Activated CD8-positive, alpha-beta memory T cell treated with anti-CD3 and anti-CD28 coated beads, Interleukin-2, amount 50 U/mL, for 1 hour (primary cell): ENCODE data around the gene SLC5A5.
A peak's percentile ranks its signal among the peaks of the same experiment; 100 is the strongest.
"Not testable (repeated sequence)": the region's sequence is repeated elsewhere in the genome, so short reads cannot be mapped to it uniquely, and the experiment has no call there.

Experiments
- DNase-seq: peaks from one replicate; pipeline ENCODE4 v3.0.0-alpha.2; 2020; ENCODE audit errors: extremely low read depth

Gene SLC5A5

DNA sequence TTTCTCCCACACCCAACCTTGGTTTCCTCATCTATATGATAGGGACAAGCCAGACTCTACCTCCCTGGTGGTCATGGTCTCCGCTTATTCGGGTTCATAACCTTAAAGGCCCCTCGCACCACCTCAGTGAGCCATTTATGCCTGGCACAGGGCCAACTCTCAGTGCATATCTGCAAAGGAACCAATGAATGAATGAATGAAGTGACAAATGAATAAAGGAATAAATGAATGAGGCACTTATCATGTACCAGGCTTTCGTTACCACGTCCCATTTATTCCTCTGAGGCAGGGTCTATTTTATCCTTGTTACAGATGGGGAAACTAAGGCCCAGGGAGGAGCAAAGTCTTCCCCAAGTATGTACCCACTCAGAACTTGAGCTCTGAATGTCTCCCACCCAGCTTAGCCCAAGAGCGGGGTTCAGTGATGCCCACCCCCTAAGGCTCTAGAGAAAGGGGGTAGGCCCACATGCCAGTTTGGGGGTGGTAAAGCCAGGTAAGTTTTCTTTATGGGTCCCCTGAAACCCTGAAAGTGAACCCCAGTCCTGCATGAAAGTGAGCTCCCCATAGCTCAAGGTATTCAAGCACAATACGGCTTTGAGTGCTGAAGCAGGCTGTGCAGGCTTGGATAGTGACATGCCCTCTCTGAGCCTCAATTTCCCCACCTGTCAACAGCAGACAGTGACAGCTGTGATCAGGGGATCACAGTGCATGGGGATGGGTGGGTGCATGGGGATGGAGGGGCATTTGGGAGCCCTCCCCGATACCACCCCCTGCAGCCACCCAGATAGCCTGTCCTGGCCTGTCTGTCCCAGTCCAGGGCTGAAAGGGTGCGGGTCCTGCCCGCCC is 490 bp upstream of the SLC5A5 start:
- DNase-seq = no peak

GRCh38 chr19:17872251-17873001 is 681 bp downstream of the SLC5A5 start:
- DNase-seq = no peak

- peak; percentile 26 for DNase-seq
Observed at GRCh38 chr19:17873786-17874757, 2.3 kb downstream of the SLC5A5 start.

DNA sequence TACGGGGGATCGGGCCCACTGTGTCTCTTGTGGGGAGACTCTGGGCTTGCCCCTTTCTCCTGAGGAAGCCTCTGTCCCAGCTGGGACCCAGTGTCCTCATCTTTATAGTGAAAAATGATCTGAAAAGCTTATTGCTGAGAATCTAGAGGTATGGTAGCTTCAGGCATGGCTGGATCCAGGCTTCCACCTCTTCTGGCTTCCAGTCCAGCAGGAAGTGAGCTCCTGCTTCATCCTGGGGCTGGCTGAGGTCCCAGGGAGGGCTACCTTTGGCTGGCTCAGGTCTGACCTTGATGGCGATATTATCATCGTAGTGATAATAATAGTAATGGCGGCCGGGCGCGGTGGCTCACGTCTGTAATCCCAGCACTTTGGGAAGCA is 3.0 kb downstream of the SLC5A5 start:
- no peak for DNase-seq

DNA sequence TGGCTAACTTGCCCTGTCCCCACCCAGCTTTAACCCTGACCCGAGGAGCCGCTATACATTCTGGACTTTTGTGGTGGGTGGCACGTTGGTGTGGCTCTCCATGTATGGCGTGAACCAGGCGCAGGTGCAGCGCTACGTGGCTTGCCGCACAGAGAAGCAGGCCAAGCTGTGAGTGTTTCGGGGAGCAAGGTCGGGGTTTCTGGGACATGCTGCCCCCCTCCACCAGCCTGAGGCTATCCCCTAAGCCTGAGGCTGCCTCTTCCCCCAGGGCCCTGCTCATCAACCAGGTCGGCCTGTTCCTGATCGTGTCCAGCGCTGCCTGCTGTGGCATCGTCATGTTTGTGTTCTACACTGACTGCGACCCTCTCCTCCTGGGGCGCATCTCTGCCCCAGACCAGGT is 6.0 kb downstream of the SLC5A5 start:
- no peak for DNase-seq

DNA sequence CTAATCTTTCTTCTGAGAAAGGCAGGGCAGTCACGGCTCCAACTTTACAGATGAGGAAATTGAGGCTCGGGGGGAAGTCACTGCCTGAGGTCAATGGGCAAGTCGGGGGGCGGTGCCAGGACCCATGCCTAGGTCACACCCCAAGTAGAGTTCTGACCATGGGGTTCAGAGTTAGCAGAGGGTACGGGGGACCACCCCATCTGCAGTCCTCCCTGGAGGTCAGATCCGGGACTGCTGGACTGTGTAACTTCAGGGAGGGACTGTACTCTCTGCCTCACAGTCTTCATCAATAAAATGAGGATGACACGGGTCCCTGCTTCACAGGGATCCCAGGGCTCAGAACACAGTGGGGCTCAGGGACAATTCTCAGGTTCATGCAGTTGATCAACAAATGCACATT is 7.7 kb downstream of the SLC5A5 start:
- DNase-seq = no peak

DNA sequence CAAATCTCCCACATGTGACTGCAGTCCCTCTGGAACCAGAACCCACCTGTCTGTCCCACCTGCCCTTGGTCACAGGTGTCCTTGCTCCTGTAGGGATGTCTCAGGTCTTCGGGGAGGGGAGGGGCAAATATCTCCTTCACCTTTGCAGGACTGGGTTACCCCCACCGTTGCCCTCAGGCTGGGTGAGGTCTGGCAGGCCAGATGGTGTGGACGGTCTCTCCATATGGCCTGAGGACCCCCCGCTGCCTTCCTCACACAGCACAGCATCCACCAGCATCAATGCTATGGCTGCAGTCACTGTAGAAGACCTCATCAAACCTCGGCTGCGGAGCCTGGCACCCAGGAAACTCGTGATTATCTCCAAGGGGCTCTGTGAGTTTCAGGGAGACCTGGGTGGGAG is 10.0 kb downstream of the SLC5A5 start:
- DNase-seq = no peak

DNA sequence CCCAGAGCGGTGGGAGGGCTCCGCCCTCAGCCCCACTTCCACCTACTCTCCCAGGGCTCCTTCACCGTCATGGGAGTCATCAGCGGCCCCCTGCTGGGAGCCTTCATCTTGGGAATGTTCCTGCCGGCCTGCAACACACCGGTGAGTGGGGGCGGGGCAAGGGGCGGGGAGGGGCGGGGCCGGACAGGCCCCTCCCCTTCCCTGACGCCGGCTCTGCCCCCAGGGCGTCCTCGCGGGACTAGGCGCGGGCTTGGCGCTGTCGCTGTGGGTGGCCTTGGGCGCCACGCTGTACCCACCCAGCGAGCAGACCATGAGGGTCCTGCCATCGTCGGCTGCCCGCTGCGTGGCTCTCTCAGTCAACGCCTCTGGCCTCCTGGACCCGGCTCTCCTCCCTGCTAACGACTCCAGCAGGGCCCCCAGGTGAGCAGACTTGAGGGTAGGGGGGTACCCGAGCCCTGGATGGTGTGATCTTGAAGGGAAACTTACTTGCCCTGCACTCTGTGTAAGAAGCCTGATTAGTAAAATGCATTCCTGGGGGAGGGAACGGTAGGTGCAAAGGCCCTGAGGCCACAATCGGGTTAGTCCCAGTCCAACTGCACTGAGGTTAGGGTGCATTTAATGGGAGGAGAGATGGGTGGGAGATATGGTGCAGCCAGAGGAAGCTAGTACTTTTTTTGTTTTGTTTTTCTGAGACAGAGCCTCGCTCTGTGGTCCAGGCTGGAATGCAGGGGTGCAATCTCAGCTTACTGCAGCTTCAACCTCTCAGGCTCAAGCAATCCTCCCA is 12.1 kb downstream of the SLC5A5 start:
- DNase-seq = no peak

- no peak for DNase-seq
Observed at GRCh38 chr19:17886515-17886914, 14.8 kb downstream of the SLC5A5 start.

- DNase-seq = not testable (repeated sequence)
Observed at GRCh38 chr19:17887221-17887620, 15.5 kb downstream of the SLC5A5 start.

- no peak for DNase-seq
Observed at GRCh38 chr19:17888260-17888659, 16.5 kb downstream of the SLC5A5 start.

DNA sequence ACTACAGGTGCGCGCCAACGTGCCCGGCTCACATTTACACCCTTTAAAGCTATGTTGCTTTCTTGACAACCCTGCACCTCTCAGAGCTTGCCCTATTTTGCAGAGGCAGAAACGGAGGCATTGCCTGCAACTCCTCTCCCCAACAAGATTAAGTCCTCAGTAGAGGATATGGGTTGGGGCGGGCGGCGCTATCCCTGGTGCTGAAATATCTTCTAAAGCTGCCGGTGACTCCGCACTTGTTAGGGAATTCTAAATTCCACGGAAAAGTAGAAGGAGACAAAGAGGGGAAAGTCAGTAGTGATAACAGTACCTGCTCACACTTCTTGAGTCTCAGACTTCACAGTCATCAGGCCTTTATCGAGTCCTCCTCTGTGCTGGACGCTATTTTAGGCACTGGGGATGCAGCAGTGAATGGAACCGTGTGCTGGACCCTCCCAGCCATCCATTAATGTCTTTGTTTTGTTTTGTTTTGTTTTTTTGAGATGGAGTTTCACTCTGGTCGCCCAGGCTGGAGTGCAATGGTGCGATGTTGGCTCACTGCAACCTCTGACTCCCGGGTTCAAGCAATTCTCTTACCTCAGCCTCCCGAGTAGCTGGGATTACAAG is 18.0 kb downstream of the SLC5A5 start:
- no peak for DNase-seq

- DNase-seq = no peak
Observed at GRCh38 chr19:17893766-17894165, 22.0 kb downstream of the SLC5A5 start.

DNA sequence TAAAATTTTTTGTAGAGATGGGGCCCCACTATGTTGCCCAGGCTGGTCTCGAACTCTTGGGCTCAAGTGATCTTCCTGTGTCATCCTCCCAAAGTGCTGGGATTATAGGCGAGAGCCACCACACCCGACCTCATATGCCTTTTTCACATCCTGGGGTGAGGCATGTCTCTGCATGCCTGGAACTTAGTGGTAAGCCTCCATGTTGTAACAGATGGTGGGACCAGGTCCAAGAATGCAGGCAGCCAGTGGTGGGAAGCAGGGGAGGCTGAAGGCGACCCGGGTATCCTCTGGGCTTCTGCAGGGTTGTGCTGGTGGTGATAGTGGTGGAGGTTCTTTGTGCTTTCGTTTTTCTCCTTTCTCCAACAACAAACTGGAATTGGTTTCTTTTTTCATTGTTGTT is 31.0 kb downstream of the SLC5A5 start:
- no peak for DNase-seq

GRCh38 chr19:17908244-17908643 is 36.5 kb downstream of the SLC5A5 start:
- no peak for DNase-seq

GRCh38 chr19:17909003-17909732 is 37.4 kb downstream of the SLC5A5 start:
- DNase-seq = no peak

DNA sequence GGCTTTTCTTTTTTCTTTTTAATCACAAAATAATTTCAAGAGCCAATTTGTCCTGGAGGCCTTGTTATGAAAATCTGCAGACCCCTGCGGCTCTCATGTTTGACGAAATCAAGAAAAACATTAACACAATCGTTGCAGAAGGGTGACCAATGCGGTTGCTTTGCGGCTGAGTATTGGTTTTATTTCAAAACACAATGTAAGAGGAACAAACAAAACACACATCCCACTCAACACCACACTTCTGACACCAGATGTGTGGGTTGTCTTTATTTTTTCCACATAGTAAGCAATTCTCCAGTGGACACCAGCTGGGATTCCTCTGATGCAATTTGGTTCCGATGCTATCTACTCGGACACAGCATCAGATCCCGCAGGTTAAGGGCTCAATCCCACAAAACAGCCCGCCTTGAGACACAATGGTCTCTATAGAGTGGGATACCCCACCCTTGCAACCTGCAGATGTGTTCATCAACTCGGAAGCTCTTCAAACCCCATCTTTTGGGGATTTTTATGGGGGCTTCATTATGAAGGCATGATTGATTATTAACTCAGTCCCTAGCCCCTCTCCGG is 39.1 kb downstream of the SLC5A5 start:
- no peak for DNase-seq

GRCh38 chr19:17915940-17916593 is 44.3 kb downstream of the SLC5A5 start:
- DNase-seq = no peak

DNA sequence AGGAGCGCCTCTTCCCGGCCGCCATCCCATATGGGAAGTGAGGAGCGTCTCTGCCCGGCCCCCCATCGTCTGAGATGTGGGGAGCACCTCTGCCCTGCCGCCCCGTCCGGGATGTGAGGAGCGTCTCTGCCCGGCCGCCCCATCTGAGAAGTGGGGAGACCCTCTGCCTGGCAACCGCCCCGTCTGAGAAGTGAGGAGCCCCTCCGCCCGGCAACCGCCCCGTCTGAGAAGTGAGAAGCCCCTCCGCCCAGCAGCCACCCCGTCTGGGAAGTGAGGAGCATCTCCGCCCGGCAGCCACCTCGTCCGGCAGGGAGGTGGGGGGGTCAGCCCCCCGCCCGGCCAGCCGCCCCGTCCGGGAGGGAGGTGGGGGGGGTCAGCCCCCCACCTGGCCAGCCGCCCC is 46.4 kb downstream of the SLC5A5 start:
- not testable (repeated sequence) for DNase-seq
